ENCODE results near the gene DGKG. TPM values are rescaled to one million over a fixed set of nuclear protein-coding genes. Genes with fewer than 3 reads are reported as not detected.

The DGKG gene
- total RNA-seq, 3 donors from 2014 or later, result 0.80 to 6.7 (median 0.96) TPM

- TF ChIP-seq CTCF (IDR thresholded peaks at IDR 0.05), result no peak
Observed at GRCh38 chr3:186210852-186211500, 151.1 kb downstream of the DGKG start.

GRCh38 chr3:186209810-186210752 lies 152.0 kb downstream of the DGKG start:
- peaks cover 4% of the 10 kb centered on the region for H3K4me1 ChIP-seq (ENCODE audit: low read depth)
- ATAC-seq, result peak; percentile 72
- intact Hi-C loops (cut with DNase I, micrococcal nuclease), result no loop called here

More at GRCh38 chr3:186210852-186211500, 151.1 kb downstream of the DGKG start:
- DNase-seq (no peak), ATAC-seq (no peak)
- no peak overlapping the region for H3K4me3 ChIP-seq
- peaks cover 4% of the 10 kb centered on the region for H3K4me1 ChIP-seq (ENCODE audit: low read depth)
- no peaks in the 10 kb centered on the region for H3K36me3 ChIP-seq (ENCODE audit: low read depth)
- no peaks in the 10 kb centered on the region for H3K9me3 ChIP-seq
- intact Hi-C loops (cut with DNase I, micrococcal nuclease), result no loop called here

GRCh38 chr3:186208296-186208989 lies 153.6 kb downstream of the DGKG start:
- no peak overlapping the region for H3K4me3 ChIP-seq
- H3K36me3 ChIP-seq (ENCODE audit: low read depth), result no peaks in the 10 kb centered on the region
- no peak for TF ChIP-seq CTCF (IDR thresholded peaks at IDR 0.05)
- intact Hi-C loops (cut with DNase I, micrococcal nuclease), result no loop called here
- no peak for ATAC-seq
- peaks cover 4% of the 10 kb centered on the region for H3K4me1 ChIP-seq (ENCODE audit: low read depth)
- no peak for DNase-seq
- no peaks in the 10 kb centered on the region for H3K9me3 ChIP-seq

More at GRCh38 chr3:186209810-186210752, 152.0 kb downstream of the DGKG start:
- Histone ChIP-seq H3K4me3 (no peak overlapping the region), H3K36me3 (ENCODE audit: low read depth) (no peaks in the 10 kb centered on the region), H3K9me3 (no peaks in the 10 kb centered on the region)
- no peak for TF ChIP-seq CTCF (IDR thresholded peaks at IDR 0.05)
- peak in 2 of 3 donors; percentile 34 for DNase-seq

- no peak overlapping the region for H3K4me3 ChIP-seq
- intact Hi-C loops (cut with DNase I, micrococcal nuclease), result no loop called here
- H3K36me3 ChIP-seq (ENCODE audit: low read depth), result no peaks in the 10 kb centered on the region
- no peak for DNase-seq
- H3K4me1 ChIP-seq (ENCODE audit: low read depth), result peaks cover 4% of the 10 kb centered on the region
- no peak for ATAC-seq
- no peaks in the 10 kb centered on the region for H3K9me3 ChIP-seq
- TF ChIP-seq CTCF (IDR thresholded peaks at IDR 0.05), result no peak
Observed at GRCh38 chr3:186207515-186207914, 154.5 kb downstream of the DGKG start.

GRCh38 chr3:186200726-186201125 lies 161.3 kb downstream of the DGKG start:
- H3K9me3 ChIP-seq, result no peaks in the 10 kb centered on the region
- TF ChIP-seq CTCF (IDR thresholded peaks at IDR 0.05), result no peak
- no peak for DNase-seq
- intact Hi-C loops (cut with DNase I, micrococcal nuclease), result no loop called here
- H3K36me3 ChIP-seq (ENCODE audit: low read depth), result no peaks in the 10 kb centered on the region
- ATAC-seq, result no peak
- H3K4me3 ChIP-seq, result no peak overlapping the region
- H3K4me1 ChIP-seq (ENCODE audit: low read depth), result no peaks in the 10 kb centered on the region
